GM12873 (cell line): Measurements from ENCODE around the gene CD83.

Experiments
- TF ChIP-seq, protein P1 (sequence below): IDR thresholded peaks from 2 replicates; pipeline ENCODE4 v1.5.1; 2012; ENCODE audit warnings: low read depth, mild to moderate bottlenecking, moderate library complexity, low read length, control low read depth; ENCODE audit not compliant: insufficient read depth; ENCODE audit errors: missing control alignments

CD83 gene

DNA sequence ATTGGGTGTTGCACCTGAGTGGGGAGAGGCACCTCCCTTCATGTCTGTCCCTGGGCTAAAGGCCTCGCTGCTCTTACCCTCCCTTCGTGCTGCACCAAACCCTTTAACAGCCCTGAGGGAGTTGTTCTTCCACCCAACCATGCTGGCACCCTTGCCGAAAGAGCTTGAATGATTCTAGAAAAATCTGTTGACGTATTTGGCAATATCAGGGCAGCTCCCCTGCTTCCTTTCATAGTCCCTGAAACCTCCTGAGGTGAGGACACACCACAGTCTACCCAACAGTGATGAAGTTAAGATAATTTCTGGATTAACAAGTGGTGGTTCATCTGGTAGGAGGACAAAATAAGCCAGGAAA, 15.3 kb downstream of the CD83 start:
- TF ChIP-seq, protein P1, sequence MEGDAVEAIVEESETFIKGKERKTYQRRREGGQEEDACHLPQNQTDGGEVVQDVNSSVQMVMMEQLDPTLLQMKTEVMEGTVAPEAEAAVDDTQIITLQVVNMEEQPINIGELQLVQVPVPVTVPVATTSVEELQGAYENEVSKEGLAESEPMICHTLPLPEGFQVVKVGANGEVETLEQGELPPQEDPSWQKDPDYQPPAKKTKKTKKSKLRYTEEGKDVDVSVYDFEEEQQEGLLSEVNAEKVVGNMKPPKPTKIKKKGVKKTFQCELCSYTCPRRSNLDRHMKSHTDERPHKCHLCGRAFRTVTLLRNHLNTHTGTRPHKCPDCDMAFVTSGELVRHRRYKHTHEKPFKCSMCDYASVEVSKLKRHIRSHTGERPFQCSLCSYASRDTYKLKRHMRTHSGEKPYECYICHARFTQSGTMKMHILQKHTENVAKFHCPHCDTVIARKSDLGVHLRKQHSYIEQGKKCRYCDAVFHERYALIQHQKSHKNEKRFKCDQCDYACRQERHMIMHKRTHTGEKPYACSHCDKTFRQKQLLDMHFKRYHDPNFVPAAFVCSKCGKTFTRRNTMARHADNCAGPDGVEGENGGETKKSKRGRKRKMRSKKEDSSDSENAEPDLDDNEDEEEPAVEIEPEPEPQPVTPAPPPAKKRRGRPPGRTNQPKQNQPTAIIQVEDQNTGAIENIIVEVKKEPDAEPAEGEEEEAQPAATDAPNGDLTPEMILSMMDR: no peak

GRCh38 chr6:14134211-14134910, 16.8 kb downstream of the CD83 start:
- TF ChIP-seq, protein P1: no peak

DNA sequence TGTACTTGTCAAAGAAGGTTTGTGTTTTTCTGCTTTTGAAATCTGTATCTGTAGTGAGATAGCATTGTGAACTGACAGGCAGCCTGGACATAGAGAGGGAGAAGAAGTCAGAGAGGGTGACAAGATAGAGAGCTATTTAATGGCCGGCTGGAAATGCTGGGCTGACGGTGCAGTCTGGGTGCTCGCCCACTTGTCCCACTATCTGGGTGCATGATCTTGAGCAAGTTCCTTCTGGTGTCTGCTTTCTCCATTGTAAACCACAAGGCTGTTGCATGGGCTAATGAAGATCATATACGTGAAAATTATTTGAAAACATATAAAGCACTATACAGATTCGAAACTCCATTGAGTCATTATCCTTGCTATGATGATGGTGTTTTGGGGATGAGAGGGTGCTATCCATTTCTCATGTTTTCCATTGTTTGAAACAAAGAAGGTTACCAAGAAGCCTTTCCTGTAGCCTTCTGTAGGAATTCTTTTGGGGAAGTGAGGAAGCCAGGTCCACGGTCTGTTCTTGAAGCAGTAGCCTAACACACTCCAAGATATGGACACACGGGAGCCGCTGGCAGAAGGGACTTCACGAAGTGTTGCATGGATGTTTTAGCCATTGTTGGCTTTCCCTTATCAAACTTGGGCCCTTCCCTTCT, 18.4 kb downstream of the CD83 start:
- TF ChIP-seq, protein P1: no peak

- TF ChIP-seq, protein P1: no peak
Measured at GRCh38 chr6:14138701-14139215, 21.2 kb downstream of the CD83 start.

GRCh38 chr6:14141351-14142062, 23.9 kb downstream of the CD83 start:
- TF ChIP-seq, protein P1: no peak

DNA sequence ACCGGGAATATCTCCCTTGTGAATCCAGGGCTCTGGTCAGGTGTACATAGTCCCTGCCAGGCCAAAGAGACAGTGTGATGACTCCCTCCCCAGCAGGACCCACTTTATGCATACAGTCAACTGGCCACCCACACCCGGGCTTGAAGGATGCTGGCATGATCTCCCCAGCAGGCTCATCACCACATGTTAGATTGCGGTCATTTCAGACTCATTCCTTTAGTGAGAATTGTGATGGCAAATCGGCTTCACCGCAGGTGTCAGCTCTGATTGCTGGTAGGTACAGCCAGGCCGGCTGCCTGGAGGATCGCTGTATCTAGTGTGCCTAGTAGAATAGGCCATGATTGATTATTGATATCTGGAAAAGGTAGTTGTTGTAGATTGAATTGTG, 24.5 kb downstream of the CD83 start:
- TF ChIP-seq, protein P1: no peak
